ENCODE data around the gene ATP5PB.

DNA sequence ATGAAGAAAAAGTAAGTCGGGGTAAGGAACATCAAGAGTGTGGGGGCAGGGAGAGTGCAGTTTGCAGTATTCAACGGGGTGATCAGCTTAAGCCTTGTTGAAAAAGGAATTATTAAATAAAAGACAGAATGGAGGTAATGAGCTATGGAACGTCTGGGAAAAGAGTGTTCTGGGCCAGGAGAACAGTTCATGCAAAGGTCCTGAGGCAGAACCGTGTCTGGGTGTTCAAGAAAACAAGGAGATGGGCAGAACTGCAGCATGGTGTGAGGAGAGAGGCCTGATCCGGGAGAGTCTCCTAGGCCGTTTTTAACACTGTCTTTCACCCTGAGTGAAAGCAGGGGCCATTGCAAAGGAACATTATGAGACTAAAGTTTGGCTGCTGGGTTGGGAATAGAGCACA is 42.0 kb upstream of the ATP5PB start:
- no peak for TF ChIP-seq EZH2 (IDR thresholded peaks at IDR 0.05)
- no peak for TF ChIP-seq POLR2AphosphoS5 (IDR thresholded peaks at IDR 0.05; ENCODE audit: borderline replicate concordance, low read depth, low read length)
- TF ChIP-seq FOXP2 (optimal IDR thresholded peaks at IDR 0.05; ENCODE audit: control extremely low read depth, extremely low read length, insufficient read depth): no peak

Data from SK-N-MC (cell line).